H1 (cell line): ENCODE data around the gene UBTD2. TPM values are rescaled to one million over a fixed set of nuclear protein-coding genes. Genes with fewer than 3 reads are reported as not detected.

Source experiments
- CHD7 ChIP-seq: fragments of 300-600 bp; sonication (generic); IDR thresholded peaks from 2 replicates; pipeline ENCODE4 v1.7.1; 2012; ENCODE audit warnings: low read length, moderate library complexity, mild to moderate bottlenecking, inconsistent platforms; ENCODE audit not compliant: insufficient replicate concordance
- EZH2 ChIP-seq: fragments of 200-600 bp; sonication (generic); IDR thresholded peaks from 2 replicates; pipeline ENCODE4 v1.7.1; 2012; ENCODE audit warnings: low read depth, mild to moderate bottlenecking, moderate library complexity, low read length, inconsistent platforms; ENCODE audit not compliant: severe bottlenecking
- HDAC6 ChIP-seq: IDR thresholded peaks from one replicate; pipeline ENCODE4 v1.7.1; 2012; ENCODE audit warnings: low read depth, mild to moderate bottlenecking, inconsistent platforms, low read length, moderate library complexity
- JUND ChIP-seq: IDR thresholded peaks from 2 replicates; pipeline ENCODE4 v1.6.1; 2011; ENCODE audit warnings: mild to moderate bottlenecking, improper control_type of control experiment, low read length
- MAX ChIP-seq: IDR thresholded peaks from 2 replicates; pipeline ENCODE4 v1.6.1; 2012; ENCODE audit warnings: inconsistent platforms
- POU5F1 ChIP-seq: IDR thresholded peaks from 2 replicates; pipeline ENCODE4 v1.6.1; 2011; ENCODE audit warnings: low read depth, mild to moderate bottlenecking, low read length, moderate library complexity
- SAP30 ChIP-seq: fragments of 300-600 bp; sonication (generic); IDR thresholded peaks from 2 replicates; pipeline ENCODE4 v1.7.1; 2012; ENCODE audit warnings: low read length, moderate library complexity, mild to moderate bottlenecking, inconsistent platforms; ENCODE audit not compliant: insufficient read depth, insufficient replicate concordance
- SIRT6 ChIP-seq: IDR thresholded peaks from one replicate; pipeline ENCODE4 v1.7.1; 2012; ENCODE audit warnings: low read length, inconsistent platforms
- TEAD4 ChIP-seq: IDR thresholded peaks from 2 replicates; pipeline ENCODE4 v1.6.1; 2012; ENCODE audit warnings: low read depth, low read length, inconsistent platforms, mixed read lengths
- YY1 ChIP-seq: IDR thresholded peaks from 2 replicates; pipeline ENCODE4 v1.6.1; 2011; ENCODE audit warnings: low read depth, mild to moderate bottlenecking, low read length
- polyA plus RNA-seq, 7 experiments: library from polyadenylated mRNA; depleted of rRNA in 3 of 7; stranded (reverse) in 5 of 7; unstranded in 2 of 7; fragments of >200 nt in 5 of 7; fragments of 200-250 nt in 2 of 7; gene quantifications; 1 replicate in 5 of 7; 2 replicates in 1 of 7; 4 replicates in 1 of 7; pipeline versions ENCODE4 v1.2.1 to v1.2.3, GENCODE V29; 2011 to 2013; ENCODE audit warnings: missing spikeins in 2 of 7, mixed read lengths in 2 of 7
- total RNA-seq: library from RNA; stranded (reverse); fragmentation: NEBNext Ultra II Directional; extraction: Animal tissue kit (Norgen Biotek cat#: 25700); gene quantifications from 2 replicates; pipeline ENCODE4 v1.2.1, GENCODE V29; 2021

The UBTD2 gene
- total and polyA plus RNA-seq, 2 of the 8 experiments (the other 6 are each of a cell fraction or from before 2014, with no cell fraction given), result 14.5 to 39.2 TPM

GRCh38 chr5:172166030-172166826 is 117.3 kb downstream of the UBTD2 start (continued):
- no peak for TF ChIP-seq CHD7
- no peak for TF ChIP-seq YY1
- no peak for TF ChIP-seq POU5F1
- TF ChIP-seq HDAC6, result no peak
- TF ChIP-seq MAX, result no peak
- no peak for TF ChIP-seq EZH2
- TF ChIP-seq SAP30, result no peak
- TF ChIP-seq TEAD4, result no peak
- no peak for TF ChIP-seq JUND
- TF ChIP-seq SIRT6, result no peak
